Measurements from ENCODE around the gene ATRN.

The ATRN gene

DNA sequence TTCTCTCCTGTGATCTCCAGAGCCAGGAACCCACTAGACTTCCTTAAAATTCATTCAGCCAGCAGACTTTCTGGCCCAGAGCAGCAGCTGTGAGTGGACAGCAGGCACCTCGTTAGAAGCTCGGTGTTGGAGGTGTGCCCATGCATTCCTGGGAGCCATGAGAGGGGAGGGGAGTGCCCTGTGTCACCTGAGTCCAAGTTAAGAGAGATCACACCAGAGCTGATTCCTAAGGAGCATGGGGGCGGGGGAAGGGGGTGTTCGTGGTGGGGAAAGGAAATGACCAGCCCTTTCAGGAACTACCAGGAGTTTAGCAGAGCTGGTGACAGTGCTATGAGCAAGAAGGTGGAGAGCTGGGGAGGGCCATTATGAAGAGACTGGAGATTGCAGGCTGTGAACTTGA, 145.4 kb downstream of the ATRN start:
- Histone ChIP-seq H3K27me3 (replicated peaks; ENCODE audit: control insufficient read depth, insufficient read depth, low read length) (no peaks in the 10 kb centered on the region), H3K36me3 (ENCODE audit: control insufficient read depth, insufficient read depth, low read length) (no peaks in the 10 kb centered on the region; the same call in 1 of the 2 replicates), H3K4me3 (replicated peaks; ENCODE audit: low read depth, low read length) (no peak overlapping the region)
- no peak for DNase-seq (ENCODE audit: extremely low read depth, insufficient read length)
- TF ChIP-seq, protein P1, sequence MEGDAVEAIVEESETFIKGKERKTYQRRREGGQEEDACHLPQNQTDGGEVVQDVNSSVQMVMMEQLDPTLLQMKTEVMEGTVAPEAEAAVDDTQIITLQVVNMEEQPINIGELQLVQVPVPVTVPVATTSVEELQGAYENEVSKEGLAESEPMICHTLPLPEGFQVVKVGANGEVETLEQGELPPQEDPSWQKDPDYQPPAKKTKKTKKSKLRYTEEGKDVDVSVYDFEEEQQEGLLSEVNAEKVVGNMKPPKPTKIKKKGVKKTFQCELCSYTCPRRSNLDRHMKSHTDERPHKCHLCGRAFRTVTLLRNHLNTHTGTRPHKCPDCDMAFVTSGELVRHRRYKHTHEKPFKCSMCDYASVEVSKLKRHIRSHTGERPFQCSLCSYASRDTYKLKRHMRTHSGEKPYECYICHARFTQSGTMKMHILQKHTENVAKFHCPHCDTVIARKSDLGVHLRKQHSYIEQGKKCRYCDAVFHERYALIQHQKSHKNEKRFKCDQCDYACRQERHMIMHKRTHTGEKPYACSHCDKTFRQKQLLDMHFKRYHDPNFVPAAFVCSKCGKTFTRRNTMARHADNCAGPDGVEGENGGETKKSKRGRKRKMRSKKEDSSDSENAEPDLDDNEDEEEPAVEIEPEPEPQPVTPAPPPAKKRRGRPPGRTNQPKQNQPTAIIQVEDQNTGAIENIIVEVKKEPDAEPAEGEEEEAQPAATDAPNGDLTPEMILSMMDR (IDR thresholded peaks at IDR 0.05; ENCODE audit: insufficient read depth, low read length, poor library complexity, severe bottlenecking), result no peak

DNA sequence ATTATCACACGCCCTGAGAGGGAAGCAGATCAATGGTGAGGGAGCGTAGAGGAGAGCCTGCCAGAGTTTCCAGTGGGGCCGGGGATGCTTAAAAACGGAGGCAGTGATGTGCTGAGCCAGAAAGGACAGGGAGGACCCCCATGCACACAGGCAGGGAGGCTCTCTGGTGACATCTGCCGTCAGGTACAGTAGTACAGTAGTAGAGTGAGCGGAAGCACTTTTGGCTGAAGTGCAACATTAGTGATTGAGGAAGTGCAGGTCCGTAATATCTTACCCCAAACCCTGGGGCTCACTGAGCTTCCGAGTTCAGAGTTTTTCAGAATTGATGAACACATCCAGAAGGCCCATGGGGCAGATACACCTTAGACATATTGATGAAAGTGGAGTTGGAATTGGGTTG, 150.3 kb downstream of the ATRN start:
- Histone ChIP-seq H3K27me3 (replicated peaks; ENCODE audit: control insufficient read depth, insufficient read depth, low read length) (no peaks in the 10 kb centered on the region), H3K4me3 (replicated peaks; ENCODE audit: low read depth, low read length) (no peak overlapping the region), H3K36me3 (ENCODE audit: control insufficient read depth, insufficient read depth, low read length) (no peaks in the 10 kb centered on the region; the same call in 1 of the 2 replicates)
- TF ChIP-seq, protein P1 (IDR thresholded peaks at IDR 0.05; ENCODE audit: insufficient read depth, low read length, poor library complexity, severe bottlenecking), result no peak
- no peak for DNase-seq (ENCODE audit: extremely low read depth, insufficient read length)

DNA sequence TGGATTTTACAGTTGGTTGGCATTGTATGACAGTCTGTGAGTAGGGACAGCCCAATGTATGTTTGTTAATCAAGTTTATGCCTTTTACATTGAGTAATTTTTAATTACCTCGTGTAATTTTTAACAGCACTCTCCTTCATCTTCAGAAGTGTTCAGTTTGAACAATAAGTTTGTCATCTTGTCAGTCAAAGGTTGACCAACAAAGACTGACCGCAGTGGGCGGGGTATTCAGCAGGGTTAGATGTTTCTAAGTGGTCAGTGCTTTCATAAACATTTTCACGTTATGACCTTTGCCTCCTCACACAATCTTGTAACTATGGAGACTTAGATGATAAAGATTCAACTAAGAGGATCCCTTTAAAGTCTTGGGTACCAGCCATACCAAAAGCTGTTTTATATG, 151.6 kb downstream of the ATRN start:
- H3K4me3 ChIP-seq (replicated peaks; ENCODE audit: low read depth, low read length), result no peak overlapping the region
- no peak for DNase-seq (ENCODE audit: extremely low read depth, insufficient read length)
- TF ChIP-seq, protein P1 (IDR thresholded peaks at IDR 0.05; ENCODE audit: insufficient read depth, low read length, poor library complexity, severe bottlenecking), result no peak
- no peaks in the 10 kb centered on the region for H3K27me3 ChIP-seq (replicated peaks; ENCODE audit: control insufficient read depth, insufficient read depth, low read length)
- H3K36me3 ChIP-seq (ENCODE audit: control insufficient read depth, insufficient read depth, low read length), result no peaks in the 10 kb centered on the region; the same call in 1 of the 2 replicates

DNA sequence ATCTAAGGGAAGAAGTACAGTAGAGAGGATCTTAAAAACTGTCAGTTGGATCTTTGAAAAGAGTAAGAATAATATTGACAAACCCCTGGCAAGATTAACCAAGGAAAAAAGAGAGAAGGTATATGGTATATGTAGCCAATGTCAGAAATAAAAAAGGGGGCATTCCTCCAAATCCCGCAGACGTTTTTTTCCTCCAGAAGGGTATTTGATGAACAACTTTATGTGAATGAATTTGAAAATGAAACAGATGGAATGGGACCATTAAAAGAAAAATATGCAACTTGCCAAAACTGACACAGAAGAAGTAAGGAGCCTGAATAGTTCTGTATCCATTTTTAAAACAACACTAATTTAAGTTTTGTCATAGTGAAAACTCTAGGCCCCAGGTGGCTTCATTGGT, 156.7 kb downstream of the ATRN start:
- Histone ChIP-seq H3K36me3 (ENCODE audit: control insufficient read depth, insufficient read depth, low read length) (no peaks in the 10 kb centered on the region), H3K4me3 (replicated peaks; ENCODE audit: low read depth, low read length) (no peak overlapping the region), H3K27me3 (replicated peaks; ENCODE audit: control insufficient read depth, insufficient read depth, low read length) (no peaks in the 10 kb centered on the region)
- DNase-seq (ENCODE audit: extremely low read depth, insufficient read length), result no peak
- TF ChIP-seq, protein P1 (IDR thresholded peaks at IDR 0.05; ENCODE audit: insufficient read depth, low read length, poor library complexity, severe bottlenecking), result no peak

DNA sequence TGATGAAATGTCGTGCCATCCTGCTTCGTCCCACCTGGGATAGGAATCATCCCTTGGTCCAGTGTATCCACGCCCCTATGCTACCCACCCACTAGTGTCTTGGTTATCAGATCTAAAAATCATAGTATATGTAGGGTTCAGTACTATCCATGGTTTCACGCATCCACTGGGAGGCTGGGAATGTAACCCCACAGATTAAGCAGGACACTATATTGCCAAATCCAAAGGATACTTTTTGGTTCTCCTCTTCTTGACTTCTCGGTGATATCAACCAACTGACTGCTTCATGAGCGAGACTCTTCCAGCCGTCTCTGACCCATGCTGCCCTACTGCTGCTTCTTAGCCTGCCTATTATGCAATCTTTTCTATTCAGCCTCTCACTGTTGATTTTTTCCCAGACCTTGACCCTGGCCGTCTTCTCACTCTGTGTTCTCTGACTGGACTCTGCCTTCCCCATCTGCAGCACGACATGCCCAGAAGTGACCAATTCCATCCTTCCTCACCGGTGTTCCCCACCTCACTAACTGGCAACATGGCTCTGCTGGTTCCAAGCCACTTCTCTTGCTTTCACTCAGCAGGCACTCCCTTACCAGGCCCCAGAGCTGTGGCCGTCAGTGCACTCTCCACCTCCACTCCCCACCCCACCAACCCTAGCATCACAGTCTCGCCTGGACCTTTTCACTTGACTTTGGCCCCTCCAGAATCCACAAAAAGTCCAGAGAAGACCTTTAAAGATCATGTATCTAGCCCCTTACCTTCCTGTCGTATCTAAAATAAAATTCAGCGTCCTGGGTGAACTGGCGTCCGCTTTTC, 157.9 kb downstream of the ATRN start:
- TF ChIP-seq, protein P1 (IDR thresholded peaks at IDR 0.05; ENCODE audit: insufficient read depth, low read length, poor library complexity, severe bottlenecking), result no peak
- H3K27me3 ChIP-seq (replicated peaks; ENCODE audit: control insufficient read depth, insufficient read depth, low read length), result no peaks in the 10 kb centered on the region
- H3K4me3 ChIP-seq (replicated peaks; ENCODE audit: low read depth, low read length), result no peak overlapping the region
- no peaks in the 10 kb centered on the region for H3K36me3 ChIP-seq (ENCODE audit: control insufficient read depth, insufficient read depth, low read length)
- no peak for DNase-seq (ENCODE audit: extremely low read depth, insufficient read length)
